ENCODE measurements around the gene CXCL9. TPM values are rescaled to one million over a fixed set of nuclear protein-coding genes. Genes with fewer than 3 reads are reported as not detected.

CXCL9 gene
- total RNA-seq, 1 donor, result not detected

DNA sequence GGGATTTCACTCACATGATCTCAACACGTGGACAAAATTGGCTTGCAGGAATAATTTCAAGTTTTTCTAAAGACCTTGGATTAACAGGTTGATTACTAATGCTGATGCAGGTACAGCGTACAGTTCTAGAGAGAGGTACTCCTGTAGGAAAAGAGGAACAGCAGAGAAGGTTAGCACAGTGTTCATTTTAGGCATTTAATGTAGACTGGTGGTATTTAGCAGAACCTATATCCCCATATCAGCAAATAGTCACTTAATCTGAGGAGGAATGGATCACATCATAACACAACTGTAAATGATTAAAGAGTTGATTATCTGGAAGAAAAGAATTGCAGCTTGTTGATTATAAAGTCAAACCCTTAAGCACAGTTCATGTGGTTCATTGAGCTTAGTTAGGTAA, 15.4 kb upstream of the CXCL9 start:
- DNase-seq (ENCODE audit: low read depth), result no peak
- no peak for TF ChIP-seq CTCF (IDR thresholded peaks at IDR 0.05; ENCODE audit: insufficient read depth, low read length)
- H3K4me3 ChIP-seq (ENCODE audit: low read depth, low read length), result no peak overlapping the region

- TF ChIP-seq CTCF (IDR thresholded peaks at IDR 0.05; ENCODE audit: insufficient read depth, low read length), result no peak
- DNase-seq (ENCODE audit: low read depth), result no peak
Observed at GRCh38 chr4:76022031-76022430, 14.7 kb upstream of the CXCL9 start.

GRCh38 chr4:76017056-76017686, 9.9 kb upstream of the CXCL9 start:
- no peak for TF ChIP-seq CTCF (IDR thresholded peaks at IDR 0.05; ENCODE audit: insufficient read depth, low read length)
- DNase-seq (ENCODE audit: low read depth), result no peak
- H3K4me3 ChIP-seq (ENCODE audit: low read depth, low read length), result no peak overlapping the region

More at GRCh38 chr4:76022031-76022430, 14.7 kb upstream of the CXCL9 start:
- H3K4me3 ChIP-seq (ENCODE audit: low read depth, low read length), result no peak overlapping the region

DNA sequence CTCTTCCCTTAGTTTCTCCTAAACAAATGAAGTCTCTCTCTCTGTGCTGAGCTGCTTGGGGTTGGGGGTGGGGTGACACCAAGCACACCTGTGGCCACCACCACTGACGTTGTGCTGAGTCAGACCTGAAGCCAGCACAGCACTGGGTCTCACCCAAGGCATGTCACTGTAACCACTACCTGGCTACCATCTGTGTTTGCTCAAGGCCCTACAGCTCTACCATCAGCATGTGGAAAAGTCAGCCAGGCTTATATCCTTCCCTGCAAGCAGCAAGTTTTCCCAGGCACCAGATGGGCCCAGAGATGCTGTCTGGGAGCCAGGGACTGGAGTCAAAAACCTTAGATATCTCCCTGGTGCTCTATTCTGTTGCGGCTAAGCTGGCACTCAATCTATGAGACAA, 9.1 kb upstream of the CXCL9 start:
- H3K4me3 ChIP-seq (ENCODE audit: low read depth, low read length), result no peak overlapping the region
- TF ChIP-seq CTCF (IDR thresholded peaks at IDR 0.05; ENCODE audit: insufficient read depth, low read length), result no peak
- DNase-seq (ENCODE audit: low read depth), result no peak

GRCh38 chr4:76013540-76013939, 6.2 kb upstream of the CXCL9 start:
- no peak overlapping the region for H3K4me3 ChIP-seq (ENCODE audit: low read depth, low read length)
- no peak for DNase-seq (ENCODE audit: low read depth)
- TF ChIP-seq CTCF (IDR thresholded peaks at IDR 0.05; ENCODE audit: insufficient read depth, low read length), result no peak

GRCh38 chr4:76012388-76012801, 5.1 kb upstream of the CXCL9 start:
- peak; percentile 32 for DNase-seq (ENCODE audit: low read depth)
- TF ChIP-seq CTCF (IDR thresholded peaks at IDR 0.05; ENCODE audit: insufficient read depth, low read length), result no peak
- no peak overlapping the region for H3K4me3 ChIP-seq (ENCODE audit: low read depth, low read length)

Data from fibroblast of the aortic adventitia (primary cell).